Smooth muscle cell (in vitro differentiated cells): Measurements from ENCODE around the gene HUNK. TPM values are rescaled to one million over a fixed set of nuclear protein-coding genes. Genes with fewer than 3 reads are reported as not detected.
A peak's percentile ranks its signal among the peaks of the same experiment; 100 is the strongest.

Experiments used
- DNase-seq: peaks from one replicate; lab custom pipeline; 2025; ENCODE audit not compliant: unreplicated experiment; lab: John Stamatoyannopoulos, UW
- H2AFZ ChIP-seq: fragments of 200-600 bp; sonication (generic); 2 replicates; pipeline ENCODE4 v1.6.0; 2016; ENCODE audit warnings: antibody characterized with exemption, low read depth, mild to moderate bottlenecking
- H3F3A ChIP-seq: fragments of 200-600 bp; sonication (generic); 2 replicates; pipeline ENCODE4 v1.6.0; 2017; ENCODE audit warnings: antibody characterized with exemption, low read depth
- H3K27ac ChIP-seq: fragments of 200-600 bp; sonication (generic); 2 replicates; pipeline ENCODE4 v1.5.1; 2016; ENCODE audit warnings: low read depth, mild to moderate bottlenecking
- H3K27me3 ChIP-seq: fragments of 200-600 bp; sonication (generic); 2 replicates; pipeline ENCODE4 v1.6.1; 2016; ENCODE audit warnings: low read depth, mild to moderate bottlenecking
- H3K36me3 ChIP-seq: fragments of 200-600 bp; sonication (generic); 2 replicates; pipeline ENCODE4 v1.5.1; 2016; ENCODE audit warnings: low read depth
- H3K4me1 ChIP-seq: fragments of 200-600 bp; sonication (generic); 2 replicates; pipeline ENCODE4 v1.5.1; 2016; ENCODE audit warnings: low read depth
- H3K4me2 ChIP-seq: fragments of 200-600 bp; sonication (generic); 2 replicates; pipeline ENCODE4 v1.6.0; 2016; ENCODE audit warnings: mild to moderate bottlenecking
- H3K4me3 ChIP-seq: fragments of 200-600 bp; sonication (generic); 2 replicates; pipeline ENCODE4 v1.5.1; 2016; ENCODE audit warnings: mild to moderate bottlenecking
- H3K79me2 ChIP-seq: fragments of 200-600 bp; sonication (generic); 2 replicates; pipeline ENCODE4 v1.6.0; 2016; ENCODE audit warnings: low read depth, mild to moderate bottlenecking
- H3K9ac ChIP-seq: fragments of 200-600 bp; sonication (generic); 2 replicates; pipeline ENCODE4 v1.6.0; 2016; ENCODE audit warnings: low read depth
- H3K9me3 ChIP-seq: fragments of 200-600 bp; sonication (generic); replicated peaks from 2 replicates; pipeline ENCODE4 v1.5.1; 2016; ENCODE audit warnings: low read depth
- H4K20me1 ChIP-seq: fragments of 200-600 bp; sonication (generic); 2 replicates; pipeline ENCODE4 v1.6.0; 2016; ENCODE audit warnings: low read depth
- WGBS: methylation state at CpG from one replicate; pipeline ENCODE4 v1.1.7; 2016; ENCODE audit warnings: low lambda C conversion rate; 5-methylcytosine and 5-hydroxymethylcytosine counted together
- polyA plus RNA-seq: library from polyadenylated mRNA; unstranded; fragments of >200 nt; fragmentation: Nextera tagmentation; extraction: Ambion mirVana; gene quantifications from 2 replicates; pipeline ENCODE4 v1.2.1, GENCODE V29; 2016
- total RNA-seq: library from RNA; depleted of rRNA; stranded (reverse); fragments of >200 nt; gene quantifications from 2 replicates; pipeline ENCODE4 v1.2.3, GENCODE V29; 2014
- TF ChIP-seq, protein P1 (sequence below): fragments of 200-600 bp; sonication (generic); IDR thresholded peaks from 2 replicates; pipeline ENCODE4 v1.5.1; 2017; ENCODE audit warnings: borderline replicate concordance, mild to moderate bottlenecking, antibody characterized with exemption; ENCODE audit not compliant: insufficient read depth, poor library complexity, severe bottlenecking

The HUNK gene
- total and polyA plus RNA-seq, 2 experiments from 2014 or later, result 5.5 to 11.6 TPM

DNA sequence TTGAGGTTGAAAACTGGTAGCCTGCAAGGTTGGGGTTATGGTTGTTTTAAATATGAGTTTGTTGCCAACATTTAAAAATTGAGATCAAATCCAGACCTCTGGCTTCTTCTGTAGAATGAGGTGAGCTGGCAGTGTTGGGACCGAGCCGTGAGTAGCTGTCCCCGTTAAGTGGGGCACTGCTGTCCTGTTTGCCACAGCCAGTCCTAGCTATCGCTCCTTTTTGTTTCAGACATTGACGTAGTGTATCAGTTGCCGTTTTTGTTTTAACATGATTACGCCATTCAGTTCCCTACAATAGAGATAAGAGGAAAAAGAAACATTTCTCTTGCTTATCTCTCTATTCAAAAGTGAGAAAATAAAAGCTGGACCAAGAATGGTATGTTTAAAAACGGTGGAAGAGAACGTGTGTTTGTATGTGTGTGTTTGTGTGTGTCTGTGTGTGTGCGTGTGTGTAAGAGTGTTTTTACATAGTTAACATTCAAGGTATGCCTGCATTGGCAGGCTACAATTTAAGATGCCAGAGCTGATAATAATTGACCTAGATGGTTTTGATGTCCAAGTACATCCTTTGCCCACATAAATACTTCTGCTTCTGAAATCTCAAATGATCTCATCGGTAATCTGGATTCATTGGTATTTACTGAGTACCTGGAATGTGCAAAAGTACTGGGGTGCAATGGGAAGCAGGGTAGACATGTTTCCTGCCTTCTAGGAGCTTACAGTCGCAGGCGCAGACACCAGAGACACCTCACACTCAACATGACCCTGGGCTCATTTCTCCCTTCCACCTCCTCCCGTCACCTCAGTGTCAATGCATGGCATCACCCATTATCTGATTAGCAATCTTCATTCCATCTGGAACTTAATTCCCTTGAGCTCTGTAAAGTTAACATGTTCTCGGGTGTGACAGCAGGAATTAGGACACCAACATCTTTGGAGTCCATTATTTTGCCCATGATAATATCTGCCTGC, 65.8 kb downstream of the HUNK start:
- Histone ChIP-seq H4K20me1 (no peaks in the 10 kb centered on the region), H2AFZ (no peak overlapping the region), H3K4me2 (no peak overlapping the region), H3F3A (no peaks in the 10 kb centered on the region), H3K4me3 (no peak overlapping the region), H3K9ac (no peak overlapping the region), H3K9me3 (no peaks in the 10 kb centered on the region), H3K27me3 (no peaks in the 10 kb centered on the region), H3K36me3 (peaks cover 7% of the 10 kb centered on the region), H3K4me1 (no peaks in the 10 kb centered on the region), H3K27ac (no peak overlapping the region), H3K79me2 (peaks cover 22% of the 10 kb centered on the region)
- DNase-seq, result no peak
- 84% methylated on average over 15 of the region's 15 CpGs for WGBS
- TF ChIP-seq, protein P1, sequence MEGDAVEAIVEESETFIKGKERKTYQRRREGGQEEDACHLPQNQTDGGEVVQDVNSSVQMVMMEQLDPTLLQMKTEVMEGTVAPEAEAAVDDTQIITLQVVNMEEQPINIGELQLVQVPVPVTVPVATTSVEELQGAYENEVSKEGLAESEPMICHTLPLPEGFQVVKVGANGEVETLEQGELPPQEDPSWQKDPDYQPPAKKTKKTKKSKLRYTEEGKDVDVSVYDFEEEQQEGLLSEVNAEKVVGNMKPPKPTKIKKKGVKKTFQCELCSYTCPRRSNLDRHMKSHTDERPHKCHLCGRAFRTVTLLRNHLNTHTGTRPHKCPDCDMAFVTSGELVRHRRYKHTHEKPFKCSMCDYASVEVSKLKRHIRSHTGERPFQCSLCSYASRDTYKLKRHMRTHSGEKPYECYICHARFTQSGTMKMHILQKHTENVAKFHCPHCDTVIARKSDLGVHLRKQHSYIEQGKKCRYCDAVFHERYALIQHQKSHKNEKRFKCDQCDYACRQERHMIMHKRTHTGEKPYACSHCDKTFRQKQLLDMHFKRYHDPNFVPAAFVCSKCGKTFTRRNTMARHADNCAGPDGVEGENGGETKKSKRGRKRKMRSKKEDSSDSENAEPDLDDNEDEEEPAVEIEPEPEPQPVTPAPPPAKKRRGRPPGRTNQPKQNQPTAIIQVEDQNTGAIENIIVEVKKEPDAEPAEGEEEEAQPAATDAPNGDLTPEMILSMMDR, result no peak

DNA sequence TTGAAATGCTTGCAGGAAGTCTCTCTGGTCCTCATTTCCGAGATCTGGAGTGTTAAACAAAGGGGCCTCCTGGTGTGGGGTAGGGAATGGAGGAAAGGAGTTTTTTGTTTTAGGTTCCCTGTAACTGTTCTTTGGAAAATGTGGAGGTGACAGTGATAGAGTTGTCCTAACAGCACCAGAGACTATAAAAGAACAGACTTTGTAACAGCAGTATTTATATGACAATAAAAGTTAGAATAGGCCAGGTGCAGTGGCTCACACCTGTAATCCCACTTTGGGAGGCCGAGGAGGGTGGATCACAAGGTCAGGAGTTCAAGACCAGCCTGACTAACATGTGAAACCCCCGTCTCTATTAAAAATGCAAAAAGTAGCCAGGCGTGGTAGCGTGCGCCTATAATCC, 68.9 kb downstream of the HUNK start:
- Histone ChIP-seq H3K4me3 (no peak overlapping the region), H3K27me3 (no peaks in the 10 kb centered on the region), H3K4me1 (peaks cover 13% of the 10 kb centered on the region), H3K9me3 (no peaks in the 10 kb centered on the region), H3K9ac (no peak overlapping the region), H3K4me2 (no peak overlapping the region), H4K20me1 (no peaks in the 10 kb centered on the region), H3K36me3 (peaks cover 7% of the 10 kb centered on the region), H3F3A (peaks cover 15% of the 10 kb centered on the region), H3K27ac (no peak overlapping the region), H2AFZ (no peak overlapping the region), H3K79me2 (peaks cover 12% of the 10 kb centered on the region)
- DNase-seq, result no peak
- TF ChIP-seq, protein P1, result no peak
- WGBS, result 92% methylated on average over 6 of the region's 6 CpGs

DNA sequence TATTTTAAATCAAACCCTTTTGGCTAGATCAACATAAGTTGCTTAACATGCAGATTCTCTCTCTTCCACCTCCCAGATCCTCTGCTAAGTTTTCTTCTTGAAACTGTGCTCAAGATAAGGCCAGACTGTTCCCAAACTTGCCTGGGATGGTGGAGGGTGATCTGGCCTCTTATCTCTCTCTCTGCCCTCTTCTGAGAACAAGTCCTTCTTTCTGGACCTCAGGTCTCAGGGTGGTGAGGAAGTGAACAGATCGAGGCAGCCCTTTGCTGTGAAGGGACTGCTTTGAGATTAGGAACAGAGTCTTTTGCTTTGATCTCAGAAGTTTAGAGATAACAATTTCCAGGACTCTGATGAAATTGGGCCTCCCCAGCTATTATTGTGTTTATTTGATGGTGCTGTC, 70.7 kb downstream of the HUNK start:
- no peak for DNase-seq
- H3K36me3 ChIP-seq, result peaks cover 7% of the 10 kb centered on the region
- no peak overlapping the region for H3K4me3 ChIP-seq
- H3K9ac ChIP-seq, result no peak overlapping the region
- TF ChIP-seq, protein P1, result no peak
- peaks cover 12% of the 10 kb centered on the region for H3K79me2 ChIP-seq
- no peaks in the 10 kb centered on the region for H3K9me3 ChIP-seq
- H3F3A ChIP-seq, result peaks cover 25% of the 10 kb centered on the region
- H4K20me1 ChIP-seq, result no peaks in the 10 kb centered on the region
- 10% methylated on average over 1 of the region's 1 CpG for WGBS
- peak overlapping the region; percentile 0 for H3K27ac ChIP-seq
- H3K4me2 ChIP-seq, result no peak overlapping the region
- no peaks in the 10 kb centered on the region for H3K27me3 ChIP-seq
- peaks cover 13% of the 10 kb centered on the region for H3K4me1 ChIP-seq
- no peak overlapping the region for H2AFZ ChIP-seq
